ENCODE measurements around the gene ZNF688.
"Not testable (repeated sequence)": the region's sequence is repeated elsewhere in the genome, so short reads cannot be mapped to it uniquely, and the experiment has no call there.

ZNF688 gene

DNA sequence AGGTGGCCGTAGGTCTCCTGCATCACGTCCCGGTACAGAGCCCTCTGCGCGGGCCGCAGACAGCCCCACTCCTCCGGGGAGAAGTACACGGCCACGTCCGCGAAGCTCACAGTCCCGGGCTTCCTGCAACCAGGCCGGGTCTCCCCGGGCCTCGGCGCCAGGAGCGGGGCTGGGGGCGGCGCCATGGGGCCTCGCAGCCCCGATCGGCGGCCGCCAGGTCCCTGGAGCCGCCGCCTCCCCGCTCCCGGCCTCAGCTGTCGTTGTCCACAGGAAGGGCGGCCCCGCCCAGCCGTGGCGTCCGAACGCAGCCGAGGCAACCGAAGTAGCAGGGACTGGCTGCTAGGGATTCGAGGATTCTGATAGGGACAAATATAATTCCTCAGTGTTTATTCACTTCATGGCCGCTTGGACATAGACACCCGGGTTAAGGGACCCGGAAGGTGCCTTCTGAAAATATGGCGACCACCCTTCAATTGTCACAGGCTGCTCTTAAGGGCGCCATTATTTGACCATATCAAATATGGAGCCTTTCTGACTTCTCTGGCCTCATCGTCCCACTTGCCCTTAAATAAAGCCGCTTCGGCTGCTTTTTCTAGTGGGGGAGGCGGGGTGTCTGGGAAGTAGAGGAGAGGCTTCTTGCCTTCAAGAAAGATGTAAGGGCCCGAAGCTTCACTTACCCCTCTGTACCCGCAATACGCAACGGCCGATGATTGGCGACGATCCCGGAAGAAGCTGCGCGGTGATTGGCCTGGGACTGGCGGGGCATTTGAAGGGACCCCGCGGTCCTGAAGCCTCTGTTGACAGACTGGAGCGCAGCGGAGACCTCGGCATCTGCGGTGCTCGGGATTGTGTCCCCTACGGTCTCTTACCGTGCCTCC is at the start of gene ZNF688:
TSS of gene ZNF688 (minus strand) at position 270 of the 878 bp plus-strand sequence. CDS start at position 185, 85 bp downstream.
- peak; percentile 93 for DNase-seq (ENCODE audit: low read depth)

DNA sequence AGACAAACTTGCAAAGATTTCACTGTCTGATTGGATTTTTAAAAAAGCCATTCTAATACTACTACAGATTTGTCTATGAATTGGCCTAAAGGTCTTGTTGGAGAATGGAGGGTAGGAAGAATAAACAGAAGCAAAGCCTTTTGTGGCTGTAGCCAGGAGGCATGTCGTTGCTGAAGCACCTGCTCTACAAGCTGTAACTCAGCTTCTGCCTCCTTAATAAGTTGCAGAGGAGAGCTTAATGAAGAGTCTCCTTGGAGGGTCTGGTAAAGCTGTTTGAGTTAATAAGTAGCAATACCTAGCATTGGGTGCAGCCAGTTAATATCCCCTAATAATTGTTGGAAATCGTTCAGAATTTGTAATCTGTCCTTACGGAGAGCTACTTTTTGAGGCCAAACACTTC is 48.7 kb upstream of the ZNF688 start:
- no peak for DNase-seq (ENCODE audit: low read depth)

DNA sequence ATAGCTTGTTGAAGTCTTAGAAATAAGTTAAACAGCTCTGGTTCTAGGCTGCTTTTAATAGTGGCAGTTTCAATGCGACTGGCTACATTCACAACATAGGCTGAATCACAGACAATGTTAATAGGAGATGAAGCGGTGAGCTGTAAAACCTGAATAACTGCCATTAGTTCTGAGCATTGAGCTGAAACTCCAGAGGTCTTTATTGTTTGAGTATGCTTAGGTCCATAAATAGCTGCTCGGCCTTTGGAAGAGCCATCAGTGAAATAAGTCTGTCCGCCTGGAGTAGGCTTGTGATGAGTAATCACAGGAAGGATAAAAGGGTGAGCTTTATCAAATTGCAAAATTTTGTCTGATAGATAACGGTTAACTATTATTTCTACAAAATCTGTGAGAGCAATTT is 48.1 kb upstream of the ZNF688 start:
- DNase-seq (ENCODE audit: low read depth) = no peak

DNA sequence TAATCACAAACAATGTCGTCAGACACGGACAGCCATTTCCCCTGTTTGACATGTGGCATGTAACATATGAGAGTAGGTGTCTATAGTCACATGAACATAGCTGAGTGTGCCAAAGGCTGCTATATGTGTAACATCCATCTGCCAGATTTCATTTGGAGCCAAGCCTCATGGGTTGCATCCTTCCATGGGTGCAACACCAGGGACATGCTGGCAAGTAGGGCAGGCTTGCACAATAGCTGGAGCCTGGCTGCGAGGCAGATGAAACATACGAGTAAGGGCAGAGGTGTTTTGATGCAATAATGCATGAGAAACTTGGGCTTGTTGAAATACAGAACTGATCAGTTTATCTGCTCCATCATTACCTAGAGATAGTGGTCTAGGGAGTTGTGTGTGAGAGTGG is 47.7 kb upstream of the ZNF688 start:
- DNase-seq (ENCODE audit: low read depth) = no peak

DNA sequence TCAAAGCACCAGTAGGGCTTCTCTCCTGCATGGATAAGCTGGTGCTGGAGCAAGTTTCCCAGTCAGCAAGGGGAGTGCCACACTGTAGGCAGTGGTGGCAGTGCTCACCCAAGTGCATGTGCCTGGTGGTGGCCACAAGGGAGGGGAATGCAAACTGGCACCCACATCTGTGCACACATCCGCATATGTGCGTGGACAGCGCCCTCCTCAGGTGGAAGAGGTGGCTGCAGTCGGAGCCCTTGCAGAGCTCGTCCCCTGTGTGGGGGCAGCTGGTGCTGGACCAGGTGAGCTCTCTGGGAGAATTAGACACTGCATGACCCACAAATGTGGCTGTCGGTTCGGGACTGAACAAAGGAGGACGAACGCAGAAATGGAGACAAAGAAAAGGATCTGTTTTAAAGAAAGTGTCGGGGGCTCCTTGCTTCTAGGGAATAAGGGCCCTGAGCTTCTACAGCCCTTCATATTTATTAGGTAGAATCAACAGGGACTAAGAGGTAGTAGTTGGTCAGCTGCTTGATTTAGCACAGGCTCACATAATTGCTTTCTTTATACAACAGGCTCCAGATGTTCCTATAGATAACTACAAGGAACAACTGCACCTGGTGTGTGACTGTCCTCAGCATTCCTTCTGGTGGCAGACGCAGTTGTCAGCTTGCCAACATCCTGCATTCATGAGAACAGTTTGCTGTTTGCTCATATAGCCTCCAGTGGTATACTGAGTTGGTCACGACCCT is 44.0 kb upstream of the ZNF688 start:
- DNase-seq (ENCODE audit: low read depth) = peak; percentile 39

DNA sequence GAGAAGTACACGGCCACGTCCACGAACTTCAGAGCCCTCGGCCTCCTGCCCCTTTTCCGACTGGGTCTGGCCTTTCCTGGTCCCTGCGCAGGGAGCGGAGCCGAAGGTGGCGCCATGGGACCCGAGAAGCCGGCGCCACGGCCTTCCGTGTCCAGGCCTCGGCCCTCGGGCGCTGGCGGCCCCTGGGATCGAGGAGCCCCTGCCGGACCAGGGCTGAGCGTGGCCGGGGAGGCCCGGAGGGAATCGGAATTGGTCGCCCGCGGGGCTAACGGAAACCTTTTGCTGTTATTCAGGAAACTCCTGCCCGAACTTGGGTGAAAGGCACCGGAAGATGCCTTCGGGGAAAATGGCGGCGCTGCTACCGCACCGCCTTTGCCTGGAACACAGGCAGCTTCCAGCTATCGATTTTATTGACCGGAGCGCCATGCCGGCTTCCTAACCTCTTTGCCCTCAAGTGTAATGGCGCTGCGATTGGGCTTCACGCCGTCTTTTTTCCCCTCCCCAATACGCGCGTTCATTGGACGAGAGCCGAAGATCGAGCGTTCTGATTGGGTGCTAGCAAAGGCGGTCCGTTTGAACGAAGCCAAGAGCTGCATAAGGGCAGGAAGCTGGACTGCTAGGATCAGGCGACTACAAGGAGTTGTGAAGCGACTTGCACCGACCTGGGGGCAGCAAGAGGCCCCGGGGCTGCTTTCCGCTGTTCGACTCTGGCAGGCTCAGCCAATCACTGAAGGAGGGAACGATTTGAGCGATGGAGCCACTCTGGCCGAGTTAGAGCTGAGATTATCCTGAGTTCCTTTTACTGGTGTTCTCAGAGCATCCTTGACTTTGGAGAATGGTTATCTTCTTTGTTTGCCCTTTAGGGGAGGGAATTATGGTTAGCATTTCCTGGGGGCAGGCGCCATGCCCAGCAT is 38.7 kb upstream of the ZNF688 start, which contains the start of gene ZNF689:
TSS of gene ZNF689 (minus strand) at position 464 of the 914 bp plus-strand sequence. CDS start at position 116, 348 bp downstream.
- DNase-seq (ENCODE audit: low read depth) = peak; percentile 88

DNA sequence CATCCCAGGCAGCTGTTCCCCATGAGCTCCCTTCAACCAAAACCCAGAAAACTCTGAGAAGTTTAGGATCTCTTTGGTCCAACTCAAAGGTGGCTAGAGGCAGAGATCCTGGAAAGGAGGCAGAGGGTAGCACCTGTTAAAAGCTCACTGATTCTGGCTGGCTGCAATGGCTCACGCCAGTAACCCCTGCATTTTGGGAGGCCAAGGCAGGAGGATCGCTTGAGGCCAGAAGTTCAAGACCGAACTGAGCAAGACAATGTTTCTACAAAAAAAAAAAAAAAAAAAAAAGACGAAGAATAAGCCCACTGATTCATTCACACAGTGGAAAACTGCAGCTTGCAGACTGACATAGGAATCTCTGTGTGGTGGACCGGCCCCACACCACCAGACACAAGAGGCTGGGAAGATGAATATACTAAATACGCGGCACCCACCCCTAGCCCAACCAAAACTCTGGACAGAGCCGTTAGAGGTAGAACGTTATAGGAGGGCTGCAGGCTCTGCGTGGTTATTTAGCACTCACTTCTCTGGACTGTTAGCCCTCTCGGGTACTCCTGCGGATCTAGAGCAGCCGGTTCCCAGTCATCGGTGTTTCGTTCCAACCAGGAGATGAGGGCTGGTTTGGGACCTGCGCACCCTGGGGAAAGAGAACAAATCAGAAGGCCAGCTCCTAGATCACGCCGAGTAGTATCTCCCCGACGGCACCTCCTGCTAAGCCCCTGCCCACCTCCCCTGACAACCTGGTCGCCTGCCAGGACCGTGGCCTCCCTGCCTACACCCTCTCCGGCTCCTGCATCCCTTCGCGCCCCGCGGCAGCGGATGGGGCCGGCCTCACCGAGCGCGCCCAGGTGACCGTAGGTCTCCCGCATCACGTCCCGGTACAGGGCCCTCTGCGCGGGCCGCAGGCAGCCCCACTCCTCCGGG is 37.8 kb upstream of the ZNF688 start:
- peak; percentile 9 for DNase-seq (ENCODE audit: low read depth)

DNA sequence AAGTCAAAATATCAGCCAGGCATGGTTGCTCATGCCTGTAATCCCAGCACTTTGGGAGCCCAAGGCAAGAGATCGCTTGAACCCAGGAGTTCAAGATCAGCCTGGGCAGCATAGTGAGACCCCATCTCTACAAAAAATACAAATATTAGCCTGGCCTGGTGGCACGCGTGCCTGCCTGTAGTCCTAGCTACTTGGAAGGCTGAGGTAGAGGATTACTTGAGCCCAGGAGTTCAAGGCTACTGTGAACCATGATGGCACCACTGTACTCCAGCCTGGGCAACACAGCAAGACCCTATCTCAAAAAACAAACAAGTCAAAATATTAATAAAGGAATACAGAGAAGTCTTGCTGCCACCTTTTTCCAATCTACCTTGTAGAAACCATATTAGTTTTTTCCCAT is 34.5 kb upstream of the ZNF688 start:
- DNase-seq (ENCODE audit: low read depth) = no peak

DNA sequence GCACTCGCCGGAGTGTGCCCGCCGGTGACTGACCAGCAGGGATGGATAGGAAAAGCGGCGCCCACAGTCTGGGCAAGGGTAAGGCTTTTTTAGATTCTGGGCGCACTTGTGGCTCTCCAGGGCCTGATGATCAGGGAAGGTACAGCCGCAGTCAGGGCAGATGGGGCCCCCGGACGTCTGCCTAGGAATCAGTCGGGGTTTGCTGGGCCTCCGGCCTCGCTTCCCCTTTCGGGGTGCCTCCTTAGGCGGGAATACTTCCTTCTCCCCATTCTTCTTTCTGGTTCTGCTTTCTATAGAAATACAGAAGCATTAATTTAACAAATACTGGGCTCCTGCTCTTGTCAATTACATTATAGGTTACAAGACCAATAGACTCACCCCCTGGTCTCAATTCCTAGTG is 33.6 kb upstream of the ZNF688 start:
- DNase-seq (ENCODE audit: low read depth) = no peak

DNA sequence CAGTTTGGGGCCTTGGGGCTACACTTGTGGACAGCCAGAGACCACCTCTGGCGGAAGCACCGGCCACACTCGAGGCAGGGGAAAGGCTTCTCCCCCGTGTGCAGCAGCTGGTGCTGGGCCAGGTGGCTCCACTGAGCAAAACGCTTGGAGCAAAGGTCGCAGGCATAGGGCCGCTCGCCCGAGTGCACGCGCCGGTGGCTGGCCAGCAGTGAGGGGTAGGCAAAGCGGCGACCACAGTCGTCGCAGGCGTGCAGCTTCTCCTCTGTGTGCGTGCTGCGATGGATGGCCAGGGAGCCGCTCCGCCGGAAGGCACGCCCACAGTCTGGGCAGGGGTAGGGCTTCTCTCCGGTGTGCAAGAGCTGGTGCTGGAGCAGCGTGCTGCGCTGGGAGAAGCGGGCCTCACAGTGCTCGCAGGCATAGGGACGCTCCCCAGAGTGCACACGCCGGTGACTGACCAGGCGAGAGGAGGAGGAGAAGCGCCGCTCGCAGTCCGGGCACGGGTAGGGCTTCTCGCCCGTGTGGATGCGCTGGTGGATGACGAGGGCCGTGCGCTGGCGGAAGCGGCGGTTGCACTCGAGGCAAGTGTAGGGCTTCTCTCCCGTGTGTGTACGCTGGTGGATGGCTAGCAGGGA is 32.9 kb upstream of the ZNF688 start:
- no peak for DNase-seq (ENCODE audit: low read depth)

DNA sequence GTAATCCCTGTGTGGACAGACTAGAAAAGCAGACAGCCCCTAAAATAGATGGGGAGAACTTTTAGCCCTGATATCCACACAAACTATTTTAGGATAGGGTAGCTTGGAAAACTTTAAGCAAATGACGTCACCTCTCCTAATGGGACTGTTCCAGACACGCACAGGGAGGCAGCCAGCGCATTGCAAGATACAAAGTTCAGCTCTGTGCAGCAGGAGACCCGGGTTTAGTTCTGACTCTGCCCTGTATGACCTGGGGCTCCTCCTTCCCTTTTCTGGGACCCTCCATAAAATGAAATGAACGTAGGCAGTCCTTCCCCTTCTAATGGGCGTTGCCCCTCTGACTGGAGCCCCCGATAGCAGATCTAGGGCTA is 32.4 kb upstream of the ZNF688 start:
- no peak for DNase-seq (ENCODE audit: low read depth)

DNA sequence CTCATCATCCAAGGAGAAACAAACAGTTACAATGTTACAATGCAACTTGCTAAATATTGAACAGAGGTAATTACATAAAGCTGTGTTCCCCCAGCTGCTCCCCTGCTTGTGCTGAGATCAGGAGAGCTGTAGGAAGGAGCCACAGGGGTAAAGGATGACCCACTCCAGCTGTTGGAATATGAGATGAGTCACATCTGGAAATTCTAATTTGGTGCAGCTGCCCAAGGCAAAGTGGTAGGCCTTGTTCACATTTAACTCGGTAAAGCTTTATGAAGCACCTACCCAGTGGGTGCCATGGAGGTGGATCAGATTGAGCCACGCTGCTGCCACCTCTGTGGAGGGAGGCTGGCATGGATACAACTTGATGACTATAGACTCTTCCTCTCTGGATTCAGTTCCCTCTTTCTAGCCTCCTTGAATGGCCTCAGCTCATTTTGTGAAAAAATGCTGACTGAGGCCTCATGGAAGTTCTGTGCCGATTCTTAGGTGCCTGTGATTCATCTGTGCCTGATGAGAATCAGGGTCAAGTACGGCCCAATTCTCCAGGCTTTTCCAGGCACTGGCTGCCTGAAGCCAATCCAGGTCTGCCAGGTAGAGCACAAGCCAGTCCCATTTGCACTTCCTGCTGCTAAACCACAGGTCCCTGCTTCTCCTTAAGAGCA is 31.2 kb upstream of the ZNF688 start:
- no peak for DNase-seq (ENCODE audit: low read depth)

DNA sequence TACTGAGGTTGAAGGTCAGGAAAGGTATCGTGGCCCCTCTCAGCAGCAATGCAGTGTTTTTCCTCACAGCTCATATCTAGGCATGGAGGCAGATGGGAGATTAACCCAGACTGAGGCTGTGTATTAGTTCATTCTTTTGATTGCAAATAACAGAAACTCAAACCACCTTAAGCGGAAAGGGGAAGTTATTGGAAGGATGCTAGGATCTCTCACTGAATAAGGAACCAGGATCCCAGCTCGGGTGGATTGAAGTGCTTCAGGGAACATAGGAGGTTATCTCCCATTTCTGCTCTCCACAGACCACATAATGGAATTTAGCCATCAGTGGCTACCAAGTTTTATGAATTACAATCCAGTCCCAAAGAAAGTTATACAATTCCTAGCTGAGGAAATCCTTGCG is 30.5 kb upstream of the ZNF688 start:
- DNase-seq (ENCODE audit: low read depth) = no peak

DNA sequence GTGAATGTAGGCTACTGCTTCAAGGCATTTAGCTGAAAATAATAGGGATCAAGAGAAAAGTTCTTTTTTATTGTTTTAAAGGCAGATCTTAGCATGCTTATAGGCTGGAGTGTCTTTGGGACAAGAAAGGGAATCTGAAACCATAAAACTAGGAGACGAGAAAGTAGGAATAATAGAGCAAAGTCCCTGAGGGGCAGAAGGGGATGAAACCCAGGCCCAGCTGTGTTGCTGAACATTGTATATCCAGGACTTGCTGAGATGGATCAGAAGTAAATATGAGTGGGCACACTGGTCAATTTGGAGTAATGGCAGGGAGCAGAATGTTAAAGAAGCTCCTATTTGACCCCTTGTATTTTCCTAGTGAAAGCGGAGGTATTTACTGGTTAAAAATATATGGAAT is 29.4 kb upstream of the ZNF688 start:
- DNase-seq (ENCODE audit: low read depth) = no peak

DNA sequence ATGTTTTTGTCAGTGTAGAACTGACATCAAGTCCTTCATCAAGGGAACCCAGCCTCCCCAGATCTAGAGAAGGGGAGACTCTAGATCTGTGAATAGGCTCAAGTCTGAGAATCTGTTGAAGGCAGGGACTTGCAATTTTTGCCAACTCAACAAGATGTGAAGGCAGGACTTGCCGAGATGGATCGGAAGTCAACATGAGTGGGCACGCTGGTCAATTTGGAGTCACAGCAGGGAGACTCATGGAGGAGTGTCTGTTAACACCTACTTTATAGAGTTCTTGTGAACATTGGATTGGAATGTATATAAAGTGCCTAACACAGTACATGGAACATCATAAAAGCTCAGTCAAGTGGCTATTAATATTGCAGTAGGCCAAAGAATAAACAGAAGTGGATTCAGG is 28.7 kb upstream of the ZNF688 start:
- no peak for DNase-seq (ENCODE audit: low read depth)

DNA sequence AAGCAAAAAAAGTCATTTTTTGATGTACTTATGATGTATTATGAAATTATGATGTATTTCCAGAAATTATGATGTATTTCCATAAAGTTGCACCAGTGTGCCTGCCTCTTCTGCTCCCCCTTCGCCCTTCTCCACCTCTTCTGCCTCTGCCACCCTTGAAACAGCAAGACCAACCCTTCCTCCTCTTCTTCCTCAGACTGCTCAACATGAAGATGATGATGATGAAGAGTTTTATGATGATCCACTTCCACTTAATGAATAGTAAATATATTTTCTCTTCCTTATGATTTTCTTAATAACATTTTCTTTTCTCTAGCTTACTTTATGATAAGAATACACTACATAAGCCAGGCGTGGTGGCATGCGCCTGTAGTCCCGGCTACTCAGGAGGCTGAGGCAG is 21.4 kb upstream of the ZNF688 start:
- DNase-seq (ENCODE audit: low read depth) = no peak

DNA sequence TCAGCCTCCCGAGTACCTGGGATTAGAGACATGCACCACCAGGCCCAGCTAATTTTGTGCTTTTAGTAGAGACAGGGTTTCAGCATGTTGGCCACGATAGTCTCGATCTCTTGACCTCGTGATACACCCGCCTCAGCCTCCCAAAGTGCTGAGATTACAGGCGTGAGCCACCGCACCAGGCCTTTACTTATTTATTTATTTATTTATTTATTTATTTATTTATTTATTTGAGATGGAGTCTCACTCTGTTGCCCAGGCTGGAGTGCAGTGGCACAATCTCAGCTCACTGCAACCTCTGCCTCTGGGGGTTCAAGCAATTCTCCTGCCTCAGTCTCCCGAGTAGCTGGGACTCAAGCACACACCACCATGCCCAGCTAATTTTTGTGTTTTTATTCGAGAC is 19.4 kb upstream of the ZNF688 start:
- not testable (repeated sequence) for DNase-seq (ENCODE audit: low read depth)

DNA sequence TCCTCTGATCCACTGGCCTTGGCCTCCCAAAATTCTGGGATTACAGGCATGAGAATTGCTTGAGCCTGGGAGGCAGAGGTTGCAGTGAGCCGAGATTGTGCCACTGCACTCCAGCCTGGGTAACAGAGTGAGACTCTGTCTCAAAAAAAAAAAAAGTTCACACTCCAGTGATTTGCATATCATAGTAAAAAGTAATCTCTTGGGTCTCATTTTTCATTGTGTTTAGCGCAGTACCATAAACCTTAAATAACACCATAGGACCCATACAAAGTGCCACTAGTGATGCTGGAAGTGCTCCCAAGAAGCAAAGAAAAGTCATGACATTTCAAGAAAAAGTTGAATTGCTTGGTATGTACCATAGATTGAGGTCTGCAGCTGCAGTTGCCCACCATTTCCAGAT is 18.1 kb upstream of the ZNF688 start:
- DNase-seq (ENCODE audit: low read depth) = not testable (repeated sequence)

DNA sequence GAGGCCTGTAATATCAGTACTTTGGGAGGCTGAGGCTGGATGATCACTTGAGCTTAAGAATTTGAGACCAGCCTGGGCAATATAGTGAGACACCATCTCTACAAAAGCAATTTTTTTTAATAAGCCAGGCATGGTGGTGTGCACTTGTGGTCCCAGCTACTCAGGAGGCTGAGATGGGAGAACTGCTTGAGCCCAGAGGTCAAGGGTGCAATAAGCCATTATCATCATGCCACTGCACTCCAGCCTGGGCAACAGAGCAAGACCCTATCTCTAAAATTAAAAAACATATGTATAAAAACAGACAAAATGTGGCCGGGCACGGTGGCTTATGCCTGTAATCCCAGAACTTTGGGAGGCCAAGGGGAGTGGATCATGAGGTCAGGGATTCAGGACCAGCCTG is 17.1 kb upstream of the ZNF688 start:
- no peak for DNase-seq (ENCODE audit: low read depth)
